Measurements from ENCODE around the gene MORC1.
"Not testable (repeated sequence)": the region's sequence is repeated elsewhere in the genome, so short reads cannot be mapped to it uniquely, and the experiment has no call there.

Gene MORC1

GRCh38 chr3:109117939-109118338, at the start of gene MORC1:
TSS of gene MORC1 (minus strand) at chr3:109118134. CDS start at chr3:109118059, 75 bp downstream.
- no peak for DNase-seq (ENCODE audit: low read depth)

- no peak for DNase-seq (ENCODE audit: low read depth)
Measured at GRCh38 chr3:109165905-109166304, 48.0 kb upstream of the MORC1 start.

- no peak for DNase-seq (ENCODE audit: low read depth)
Measured at GRCh38 chr3:109161487-109162123, 43.7 kb upstream of the MORC1 start.

- DNase-seq (ENCODE audit: low read depth): no peak
Measured at GRCh38 chr3:109155828-109156227, 37.9 kb upstream of the MORC1 start.

GRCh38 chr3:109154979-109155378, 37.0 kb upstream of the MORC1 start:
- no peak for DNase-seq (ENCODE audit: low read depth)

GRCh38 chr3:109152320-109152719, 34.4 kb upstream of the MORC1 start:
- DNase-seq (ENCODE audit: low read depth): no peak

- DNase-seq (ENCODE audit: low read depth): no peak
Measured at GRCh38 chr3:109149078-109149477, 31.1 kb upstream of the MORC1 start.

GRCh38 chr3:109143646-109144045, 25.7 kb upstream of the MORC1 start:
- no peak for DNase-seq (ENCODE audit: low read depth)

GRCh38 chr3:109140318-109140717, 22.4 kb upstream of the MORC1 start:
- no peak for DNase-seq (ENCODE audit: low read depth)

GRCh38 chr3:109137761-109138160, 19.8 kb upstream of the MORC1 start:
- no peak for DNase-seq (ENCODE audit: low read depth)

- DNase-seq (ENCODE audit: low read depth): no peak
Measured at GRCh38 chr3:109136523-109136922, 18.6 kb upstream of the MORC1 start, which contains the start of gene C3orf85. TSS of gene C3orf85 (plus strand) at chr3:109136719. CDS start at chr3:109136848, 129 bp downstream.

GRCh38 chr3:109133474-109133816, 15.5 kb upstream of the MORC1 start:
- not testable (repeated sequence) for DNase-seq (ENCODE audit: low read depth)

- DNase-seq (ENCODE audit: low read depth): no peak
Measured at GRCh38 chr3:109132801-109133473, 15.0 kb upstream of the MORC1 start.

- no peak for DNase-seq (ENCODE audit: low read depth)
Measured at GRCh38 chr3:109131276-109131675, 13.3 kb upstream of the MORC1 start.

GRCh38 chr3:109127553-109127952, 9.6 kb upstream of the MORC1 start:
- no peak for DNase-seq (ENCODE audit: low read depth)

- no peak for DNase-seq (ENCODE audit: low read depth)
Measured at GRCh38 chr3:109125902-109126301, 8.0 kb upstream of the MORC1 start.

GRCh38 chr3:109122690-109123089, 4.8 kb upstream of the MORC1 start:
- DNase-seq (ENCODE audit: low read depth): no peak

- no peak for DNase-seq (ENCODE audit: low read depth)
Measured at GRCh38 chr3:109118584-109118983, 650 bp upstream of the MORC1 start.

GRCh38 chr3:109116031-109116430, 1.9 kb downstream of the MORC1 start:
- no peak for DNase-seq (ENCODE audit: low read depth)

GRCh38 chr3:109115451-109115850, 2.5 kb downstream of the MORC1 start:
- DNase-seq (ENCODE audit: low read depth): no peak

GRCh38 chr3:109114746-109115145, 3.2 kb downstream of the MORC1 start:
- DNase-seq (ENCODE audit: low read depth): no peak

- DNase-seq (ENCODE audit: low read depth): no peak
Measured at GRCh38 chr3:109112946-109113760, 4.8 kb downstream of the MORC1 start.

GRCh38 chr3:109109574-109109973, 8.4 kb downstream of the MORC1 start:
- no peak for DNase-seq (ENCODE audit: low read depth)

All from activated T-cell treated with anti-CD3 and anti-CD28 coated beads for 48 hours (primary cell).